Adrenal gland (tissue), 12 donors: Measurements from ENCODE around the gene DENND5A. TPM values are rescaled to one million over a fixed set of nuclear protein-coding genes. Genes with fewer than 3 reads are reported as not detected.
"Not testable (repeated sequence)": the region's sequence is repeated elsewhere in the genome, so short reads cannot be mapped to it uniquely, and the experiment has no call there.

Experiments
- DNase-seq, 7 donors: peaks; one replicate each; pipeline ENCODE4 v3.0.0-alpha.2; 2019 to 2020
- H3K27ac ChIP-seq, 5 donors: fragments of 200-600 bp; sonication (generic) in 4 of 5; 1 replicate in 3 of 5; 2 replicates in 2 of 5; pipeline versions ENCODE4 v1.5.1 to v1.8.0; 2016 to 2020; ENCODE audit warnings: mild to moderate bottlenecking in 1 of 5
- H3K27me3 ChIP-seq: fragments of 200-600 bp; 2 replicates; pipeline ENCODE4 v1.8.0; 2021
- H3K36me3 ChIP-seq, 2 donors: fragments of 200-600 bp; replicated peaks in 1 of 2; 1 replicate in 1 of 2; 2 replicates in 1 of 2; pipeline versions ENCODE4 v1.5.1 to v1.8.0; 2018 to 2022
- H3K4me1 ChIP-seq, 2 donors: fragments of 200-600 bp; replicated peaks in 1 of 2; 1 replicate in 1 of 2; 2 replicates in 1 of 2; pipeline versions ENCODE4 v1.5.1 to v1.8.0; 2018 to 2021
- H3K4me3 ChIP-seq, 4 donors: fragments of 200-600 bp; sonication (generic) in 3 of 4; one replicate each; pipeline ENCODE4 v1.5.1; 2016 to 2018
- H3K9me3 ChIP-seq, 3 donors: fragments of 200-600 bp; sonication (generic) in 1 of 3; replicated peaks in 1 of 3; 1 replicate in 2 of 3; 2 replicates in 1 of 3; pipeline versions ENCODE4 v1.5.1 to v1.8.0; 2016 to 2021
- POLR2A ChIP-seq, 2 donors: fragments of 450-650 bp; IDR thresholded peaks; one replicate each; pipeline ENCODE4 v1.6.1; 2017; ENCODE audit warnings: antibody characterized with exemption in 2 of 2, mild to moderate bottlenecking in 2 of 2, moderate library complexity in 1 of 2
- WGBS, 4 donors: extraction: QIAGEN DNeasy Blood & Tissue Kit in 2 of 4; methylation state at CpG; one replicate each; pipeline versions ENCODE4 v1.1.5 to v1.1.7; 2013 to 2017; 5-methylcytosine and 5-hydroxymethylcytosine counted together
- intact Hi-C, 2 donors: fragments of 100-400 bp; cut with DNase I; formaldehyde crosslinking; loops; one replicate each; pipeline versions ENCODE4 v1.14.1 to v1.15.0; 2022 to 2023
- polyA plus RNA-seq, 3 donors: library from polyadenylated mRNA; stranded (reverse); fragments of 200-250 nt in 2 of 3; fragments of 350-450 nt in 1 of 3; fragmentation: Illumina TruSeq in 1 of 3; extraction: RNeasy Lipid Tissue Mini Kit (QIAGEN cat#74804) in 1 of 3; gene quantifications; one replicate each; pipeline ENCODE4 v1.2.3, GENCODE V29; 2013 to 2014
- total RNA-seq, 9 donors: library from RNA; depleted of rRNA in 4 of 9; stranded (reverse); fragments of >200 nt in 4 of 9; fragments of 120-200 nt in 1 of 9; fragmentation: NEBNext Ultra II Directional in 1 of 9; extraction: Animal tissue kit (Norgen Biotek cat#: 25700) in 1 of 9; gene quantifications; one replicate each; pipeline versions ENCODE4 v1.1.0 to v1.2.4, GENCODE V29; 2013 to 2023
- TF ChIP-seq, protein P1 (sequence below), 6 experiments: fragments of 450-650 bp in 4 of 6; fragments of 200-600 bp in 2 of 6; sonication (generic) in 1 of 6; IDR thresholded peaks; 1 replicate in 5 of 6; 2 replicates in 1 of 6; pipeline versions ENCODE4 v1.5.1 to v1.8.0; 2016 to 2021; ENCODE audit warnings: antibody characterized with exemption in 6 of 6, mild to moderate bottlenecking in 2 of 6, moderate library complexity in 1 of 6
- donor health status: healthy with polysubstance abuse.
- donor health status: Bipolar disorder and iron deficiency.
- donor health status: DM: yes; HTN: yes; CAD: no.
- donor health status: DM: no; HTN: no; CAD: no.
- donor health status: DM: no; HTN: no; CAD: no.
- donor health status: DM: yes; HTN: yes; CAD: no.

The DENND5A gene
- total and polyA plus RNA-seq, 12 donors, result 26.8 to 75.4 (median 62.8) TPM

DNA sequence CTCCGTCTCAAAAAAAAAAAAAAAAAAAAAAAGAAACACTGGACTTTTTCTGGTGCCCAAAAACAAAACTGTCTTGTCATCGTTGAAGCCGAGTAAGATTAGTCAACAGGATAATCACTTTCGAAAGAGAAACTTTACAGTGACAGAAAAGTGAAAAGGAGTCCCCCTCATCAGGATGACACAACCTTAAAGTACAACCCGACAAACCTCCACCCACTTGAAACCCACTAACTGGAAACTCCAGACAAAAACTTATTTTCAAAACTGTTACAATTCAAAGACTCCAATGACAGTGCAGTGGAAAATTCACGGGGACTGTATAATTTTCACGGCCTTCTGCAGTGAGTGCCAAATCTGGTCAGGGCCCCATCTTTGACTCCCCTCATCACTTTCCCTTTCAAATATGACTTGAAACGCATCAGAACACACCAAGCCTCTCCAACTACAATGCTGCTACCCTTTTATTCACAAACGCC is 1.3 kb downstream of the DENND5A start:
- Histone ChIP-seq H3K36me3 (no peaks in the 10 kb centered on the region), H3K4me3 (peak overlapping the region in 3 of 4 donors; percentile 50 to 90 (median 81)), H3K9me3 (no peaks in the 10 kb centered on the region), H3K4me1 (peaks cover 0 to 27% of the 10 kb centered on the region in 2 donors), H3K27ac (peak overlapping the region; percentile 55 to 96 (median 93)), H3K27me3 (no peaks in the 10 kb centered on the region)
- peak in 1 of 7 donors; percentile 19 for DNase-seq
- 2 to 4% (median 2%) methylated on average over 7 to 9 of the region's 9 CpGs for WGBS, 4 donors
- no peak for TF ChIP-seq POLR2A (IDR thresholded peaks at IDR 0.05)
- TF ChIP-seq, protein P1, sequence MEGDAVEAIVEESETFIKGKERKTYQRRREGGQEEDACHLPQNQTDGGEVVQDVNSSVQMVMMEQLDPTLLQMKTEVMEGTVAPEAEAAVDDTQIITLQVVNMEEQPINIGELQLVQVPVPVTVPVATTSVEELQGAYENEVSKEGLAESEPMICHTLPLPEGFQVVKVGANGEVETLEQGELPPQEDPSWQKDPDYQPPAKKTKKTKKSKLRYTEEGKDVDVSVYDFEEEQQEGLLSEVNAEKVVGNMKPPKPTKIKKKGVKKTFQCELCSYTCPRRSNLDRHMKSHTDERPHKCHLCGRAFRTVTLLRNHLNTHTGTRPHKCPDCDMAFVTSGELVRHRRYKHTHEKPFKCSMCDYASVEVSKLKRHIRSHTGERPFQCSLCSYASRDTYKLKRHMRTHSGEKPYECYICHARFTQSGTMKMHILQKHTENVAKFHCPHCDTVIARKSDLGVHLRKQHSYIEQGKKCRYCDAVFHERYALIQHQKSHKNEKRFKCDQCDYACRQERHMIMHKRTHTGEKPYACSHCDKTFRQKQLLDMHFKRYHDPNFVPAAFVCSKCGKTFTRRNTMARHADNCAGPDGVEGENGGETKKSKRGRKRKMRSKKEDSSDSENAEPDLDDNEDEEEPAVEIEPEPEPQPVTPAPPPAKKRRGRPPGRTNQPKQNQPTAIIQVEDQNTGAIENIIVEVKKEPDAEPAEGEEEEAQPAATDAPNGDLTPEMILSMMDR (IDR thresholded peaks at IDR 0.05), result no peak
- intact Hi-C loops, result no loop called here

DNA sequence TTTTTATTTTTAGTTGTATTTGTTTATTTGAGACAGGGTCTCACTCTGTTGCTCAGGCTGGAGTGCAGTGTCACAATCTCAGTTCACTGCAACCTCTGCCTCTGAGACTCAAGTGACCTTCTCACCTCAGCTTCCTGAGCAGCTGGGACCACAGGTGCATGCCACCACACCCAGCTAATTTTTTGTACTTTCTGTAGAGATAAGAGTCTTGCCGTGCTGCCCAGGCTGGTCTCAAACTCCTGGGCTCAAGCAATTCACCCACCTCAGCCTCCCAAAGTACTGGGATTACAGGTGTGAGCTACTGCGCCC is 4.4 kb downstream of the DENND5A start:
- H3K27ac ChIP-seq, H3K9me3 ChIP-seq, H3K27me3 ChIP-seq, intact Hi-C loops, H3K4me3 ChIP-seq, H3K36me3 ChIP-seq: not testable (repeated sequence)
- peak in 1 of 7 donors; percentile 23 for DNase-seq
- H3K4me1 ChIP-seq, result peaks cover 0 to 30% of the 10 kb centered on the region in 2 donors
- WGBS, 4 donors, result 61 to 89% (median 77%) methylated on average over 2 of the region's 2 CpGs

GRCh38 chr11:9259981-9260837 is 4.9 kb downstream of the DENND5A start:
- intact Hi-C loops, result no loop called here

DNA sequence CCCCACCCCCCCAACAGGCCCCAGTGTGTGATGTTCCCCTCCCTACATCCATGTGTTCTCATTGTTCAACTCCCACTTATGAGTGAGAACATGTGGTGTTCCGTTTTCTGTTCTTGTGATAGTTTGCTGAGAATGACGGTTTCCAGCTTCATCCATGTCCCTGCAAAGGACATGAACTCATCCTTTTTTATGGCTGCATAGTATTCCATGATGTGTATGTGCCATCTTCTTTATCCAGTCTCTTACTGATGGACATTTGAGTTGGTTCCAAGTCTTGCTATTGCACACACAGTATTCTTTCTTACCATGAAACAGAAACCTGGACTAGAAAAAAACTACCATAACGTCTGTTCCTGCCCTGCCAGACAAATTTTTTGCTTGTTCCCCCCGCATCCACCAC is 6.9 kb downstream of the DENND5A start:
- H3K36me3 ChIP-seq, DNase-seq, intact Hi-C loops, H3K27me3 ChIP-seq, H3K4me3 ChIP-seq, H3K9me3 ChIP-seq, H3K27ac ChIP-seq: not testable (repeated sequence)
- peaks cover 0 to 27% of the 10 kb centered on the region in 2 donors for H3K4me1 ChIP-seq
- WGBS, 4 donors, result 93 to 97% (median 96%) methylated on average over 4 of the region's 4 CpGs

More at GRCh38 chr11:9259981-9260837, 4.9 kb downstream of the DENND5A start:
- H3K4me3 ChIP-seq, result no peak overlapping the region
- H3K9me3 ChIP-seq, result no peaks in the 10 kb centered on the region
- TF ChIP-seq, protein P1 (IDR thresholded peaks at IDR 0.05), result peak in 3 of 6 experiments; percentile 9 to 35 (median 21)
- TF ChIP-seq POLR2A (IDR thresholded peaks at IDR 0.05), result no peak
- WGBS, 4 donors, result 38 to 53% (median 53%) methylated on average over 4 of the region's 4 CpGs
- H3K27ac ChIP-seq, result no peak overlapping the region
- no peaks in the 10 kb centered on the region for H3K36me3 ChIP-seq
- peaks cover 0 to 27% of the 10 kb centered on the region in 2 donors for H3K4me1 ChIP-seq
- DNase-seq, result no peak
- H3K27me3 ChIP-seq, result no peaks in the 10 kb centered on the region

DNA sequence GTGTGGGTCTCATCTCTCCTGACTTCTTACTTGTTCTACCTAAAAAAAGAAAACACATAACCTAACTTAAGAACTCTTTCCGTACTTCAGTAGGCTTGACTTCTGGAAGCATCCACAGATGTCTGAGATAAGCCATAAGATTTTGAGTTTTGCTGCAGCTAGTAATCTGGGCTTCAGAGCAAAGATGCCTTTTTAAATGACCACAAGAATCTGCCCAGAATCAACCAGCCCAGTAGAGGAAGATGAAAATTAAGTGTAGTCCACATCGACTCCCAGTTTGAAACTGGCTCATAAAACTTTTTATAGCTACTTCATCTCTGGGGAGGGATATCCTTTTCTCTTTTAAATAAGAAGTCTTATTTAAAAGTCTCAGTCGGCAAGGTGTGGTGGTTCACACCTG is 10.7 kb downstream of the DENND5A start:
- TF ChIP-seq, protein P1 (IDR thresholded peaks at IDR 0.05), result no peak
- DNase-seq, result no peak
- intact Hi-C loops, result no loop called here
- WGBS, 4 donors, result 89 to 95% (median 92%) methylated on average over 3 of the region's 3 CpGs
- H3K27me3 ChIP-seq, result no peaks in the 10 kb centered on the region
- no peaks in the 10 kb centered on the region for H3K9me3 ChIP-seq
- H3K36me3 ChIP-seq, result no peaks in the 10 kb centered on the region
- no peak overlapping the region for H3K27ac ChIP-seq
- H3K4me3 ChIP-seq, result no peak overlapping the region
- H3K4me1 ChIP-seq, result peaks cover 4 to 14% of the 10 kb centered on the region in 2 donors
